Measurements from ENCODE around the gene TRPM6.

Gene TRPM6

GRCh38 chr9:74748966-74749365, 138.8 kb downstream of the TRPM6 start:
- TF ChIP-seq CEBPB (IDR thresholded peaks at IDR 0.05) (no peak), NFIC (IDR thresholded peaks at IDR 0.05) (no peak), USF1 (IDR thresholded peaks at IDR 0.05) (no peak), ZBTB7A (IDR thresholded peaks at IDR 0.05; ENCODE audit: low read depth) (no peak), YY1 (IDR thresholded peaks at IDR 0.05; ENCODE audit: low read depth) (no peak), EGR1 (IDR thresholded peaks at IDR 0.05) (no peak), REST (IDR thresholded peaks at IDR 0.05; ENCODE audit: low read depth) (no peak), MAX (IDR thresholded peaks at IDR 0.05) (no peak), TCF12 (IDR thresholded peaks at IDR 0.05; ENCODE audit: low read depth) (no peak), EP300 (IDR thresholded peaks at IDR 0.05; ENCODE audit: borderline replicate concordance) (no peak), FOXM1 (IDR thresholded peaks at IDR 0.05; ENCODE audit: borderline replicate concordance, low read depth) (no peak), TEAD4 (IDR thresholded peaks at IDR 0.05) (no peak), RAD21 (IDR thresholded peaks at IDR 0.05; ENCODE audit: low read depth) (no peak), TAF1 (IDR thresholded peaks at IDR 0.05; ENCODE audit: low read depth) (no peak), CREB1 (IDR thresholded peaks at IDR 0.05; ENCODE audit: low read depth) (no peak)

- TF ChIP-seq TCF12 (IDR thresholded peaks at IDR 0.05; ENCODE audit: low read depth) (no peak), RAD21 (IDR thresholded peaks at IDR 0.05; ENCODE audit: low read depth) (peak; percentile 67)
Measured at GRCh38 chr9:74742792-74743730, 144.7 kb downstream of the TRPM6 start.

- no peak for TF ChIP-seq RAD21 (IDR thresholded peaks at IDR 0.05; ENCODE audit: low read depth)
- TF ChIP-seq CREB1 (IDR thresholded peaks at IDR 0.05; ENCODE audit: low read depth) = no peak
- no peak for TF ChIP-seq TAF1 (IDR thresholded peaks at IDR 0.05; ENCODE audit: low read depth)
- no peak for TF ChIP-seq MAX (IDR thresholded peaks at IDR 0.05)
- no peak for TF ChIP-seq TEAD4 (IDR thresholded peaks at IDR 0.05)
- no peak for TF ChIP-seq TCF12 (IDR thresholded peaks at IDR 0.05; ENCODE audit: low read depth)
- no peak for TF ChIP-seq CEBPB (IDR thresholded peaks at IDR 0.05)
- TF ChIP-seq EP300 (IDR thresholded peaks at IDR 0.05; ENCODE audit: borderline replicate concordance) = no peak
- no peak for TF ChIP-seq NFIC (IDR thresholded peaks at IDR 0.05)
- TF ChIP-seq EGR1 (IDR thresholded peaks at IDR 0.05) = no peak
- TF ChIP-seq YY1 (IDR thresholded peaks at IDR 0.05; ENCODE audit: low read depth) = no peak
Measured at GRCh38 chr9:74742191-74742790, 145.4 kb downstream of the TRPM6 start.

- TF ChIP-seq MAX (IDR thresholded peaks at IDR 0.05) = no peak
- no peak for TF ChIP-seq CEBPB (IDR thresholded peaks at IDR 0.05)
- TF ChIP-seq CREB1 (IDR thresholded peaks at IDR 0.05; ENCODE audit: low read depth) = no peak
- no peak for TF ChIP-seq EP300 (IDR thresholded peaks at IDR 0.05; ENCODE audit: borderline replicate concordance)
- no peak for TF ChIP-seq TAF1 (IDR thresholded peaks at IDR 0.05; ENCODE audit: low read depth)
- TF ChIP-seq USF1 (IDR thresholded peaks at IDR 0.05) = no peak
- TF ChIP-seq TCF12 (IDR thresholded peaks at IDR 0.05; ENCODE audit: low read depth) = no peak
- no peak for TF ChIP-seq YY1 (IDR thresholded peaks at IDR 0.05; ENCODE audit: low read depth)
- TF ChIP-seq ZBTB7A (IDR thresholded peaks at IDR 0.05; ENCODE audit: low read depth) = no peak
- no peak for TF ChIP-seq EGR1 (IDR thresholded peaks at IDR 0.05)
- no peak for TF ChIP-seq TEAD4 (IDR thresholded peaks at IDR 0.05)
- no peak for TF ChIP-seq NFIC (IDR thresholded peaks at IDR 0.05)
- no peak for TF ChIP-seq RAD21 (IDR thresholded peaks at IDR 0.05; ENCODE audit: low read depth)
- TF ChIP-seq FOXM1 (IDR thresholded peaks at IDR 0.05; ENCODE audit: borderline replicate concordance, low read depth) = no peak
- no peak for TF ChIP-seq REST (IDR thresholded peaks at IDR 0.05; ENCODE audit: low read depth)
Measured at GRCh38 chr9:74736646-74737045, 151.1 kb downstream of the TRPM6 start.

GRCh38 chr9:74735761-74736160, 152.0 kb downstream of the TRPM6 start:
- TF ChIP-seq FOXM1 (IDR thresholded peaks at IDR 0.05; ENCODE audit: borderline replicate concordance, low read depth) (no peak), TCF12 (IDR thresholded peaks at IDR 0.05; ENCODE audit: low read depth) (no peak), ZBTB7A (IDR thresholded peaks at IDR 0.05; ENCODE audit: low read depth) (no peak), TEAD4 (IDR thresholded peaks at IDR 0.05) (no peak), MAX (IDR thresholded peaks at IDR 0.05) (no peak), CREB1 (IDR thresholded peaks at IDR 0.05; ENCODE audit: low read depth) (no peak), TAF1 (IDR thresholded peaks at IDR 0.05; ENCODE audit: low read depth) (no peak), NFIC (IDR thresholded peaks at IDR 0.05) (no peak)

Data from Ishikawa (cell line).